K562 (cell line): Measurements from ENCODE around the gene BAIAP2. TPM values are rescaled to one million over a fixed set of nuclear protein-coding genes. Genes with fewer than 3 reads are reported as not detected.

Source experiments
- ATAC-seq: fragments of 200-7000 bp; cut with Tn5 transposase; 3 replicates; pipeline ENCODE4 v1.9.1; 2020; ENCODE audit warnings: moderate library complexity
- BruUV-seq: library from RNA; stranded (reverse); fragments of 400-500 nt; replicated peaks from 2 replicates; lab custom pipeline; 2021; lab: Mats Ljungman, UMichigan
- CTCF ChIA-PET: fragments of 300-600 bp; formaldehyde crosslinking; extraction: SDS; loops from one replicate; lab custom pipeline; 2021; ENCODE audit warnings: low intra/inter-chr PET ratio; lab: Yijun Ruan, JAX
- POLR2A ChIA-PET: fragments of 300-600, 350-650 bp; sonication (Branson Sonifier 250); formaldehyde crosslinking; extraction: SDS; loops from one replicate; lab custom pipeline; 2021; ENCODE audit warnings: antibody characterized with exemption, inconsistent platforms; lab: Yijun Ruan, JAX
- DNase-seq, 4 experiments: peaks; one replicate each; pipeline versions ENCODE4 v3.0.0 to v3.0.0-alpha.2; 2011 to 2018; ENCODE audit warnings: low spot score in 3 of 4, mixed read lengths in 3 of 4; ENCODE audit errors: extremely low read depth in 1 of 4
- FAIRE-seq: peaks from 2 replicates; lab custom pipeline; 2011; peaks lifted over from hg19 to GRCh38; lab: Jason Lieb, UNC
- H2AFZ ChIP-seq: 2 replicates; pipeline ENCODE4 v1.6.0; 2011; ENCODE audit warnings: low read depth, low read length, control low read depth, inconsistent platforms
- H3K27ac ChIP-seq: fragments of 200-600 bp; 3 replicates; pipeline ENCODE4 v1.8.0; 2011; ENCODE audit warnings: low read depth, mild to moderate bottlenecking, control low read depth, inconsistent platforms, low read length, moderate library complexity, mixed read lengths; ENCODE audit errors: extremely low read depth
- H3K27me3 ChIP-seq, 2 experiments: fragments of 300-600 bp in 1 of 2; 2 replicates in 1 of 2; 3 replicates in 1 of 2; pipeline versions ENCODE4 v1.6.0 to v1.8.0; 2011; ENCODE audit warnings: inconsistent platforms in 2 of 2, low read length in 2 of 2, mild to moderate bottlenecking in 1 of 2, mixed read lengths in 1 of 2, moderate library complexity in 1 of 2; ENCODE audit not compliant: control insufficient read depth in 2 of 2, insufficient read depth in 2 of 2
- H3K36me3 ChIP-seq: fragments of 300-600 bp; 3 replicates; pipeline ENCODE4 v1.8.0; 2011; ENCODE audit warnings: mild to moderate bottlenecking, low read length, inconsistent platforms; ENCODE audit not compliant: control insufficient read depth, insufficient read depth
- H3K4me1 ChIP-seq, 2 experiments: fragments of 200-600 bp in 1 of 2; replicated peaks in 1 of 2; 2 replicates in 1 of 2; 3 replicates in 1 of 2; pipeline versions ENCODE4 v1.5.1 to v1.8.0; 2011; ENCODE audit warnings: inconsistent platforms in 2 of 2, low read length in 2 of 2, mild to moderate bottlenecking in 1 of 2, mixed read lengths in 1 of 2, moderate library complexity in 1 of 2; ENCODE audit not compliant: control insufficient read depth in 2 of 2, insufficient read depth in 2 of 2
- H3K4me2 ChIP-seq: 2 replicates; pipeline ENCODE4 v1.6.1; 2011; ENCODE audit warnings: low read length, control low read depth, inconsistent platforms, mixed read lengths; ENCODE audit not compliant: insufficient read depth
- H3K4me3 ChIP-seq: fragments of 200-600 bp; sonication (generic), shearing (Covaris generic); 2 replicates; pipeline ENCODE4 v1.5.1; 2016; ENCODE audit warnings: control low read depth, inconsistent platforms
- H3K79me2 ChIP-seq: fragments of 200-600 bp; 3 replicates; pipeline ENCODE4 v1.8.0; 2011; ENCODE audit warnings: low read length, inconsistent platforms; ENCODE audit not compliant: control insufficient read depth, insufficient read depth
- H3K9ac ChIP-seq, 2 experiments: 2 replicates each; pipeline versions ENCODE4 v1.6.0 to v1.6.1; 2011; ENCODE audit warnings: low read depth in 2 of 2, low read length in 2 of 2, control low read depth in 1 of 2, inconsistent platforms in 1 of 2, mild to moderate bottlenecking in 1 of 2, mixed read lengths in 1 of 2; ENCODE audit not compliant: insufficient read depth in 1 of 2
- H3K9me1 ChIP-seq: one replicate; pipeline ENCODE4 v1.6.0; 2011; ENCODE audit warnings: inconsistent platforms, mild to moderate bottlenecking, low read length, moderate library complexity; ENCODE audit not compliant: control insufficient read depth, insufficient read depth
- H3K9me3 ChIP-seq: replicated peaks from 2 replicates; pipeline ENCODE4 v1.5.1; 2011; ENCODE audit warnings: low read depth, low read length, inconsistent platforms; ENCODE audit not compliant: control insufficient read depth, insufficient read depth
- H4K20me1 ChIP-seq: replicated peaks from 2 replicates; pipeline ENCODE4 v1.6.1; 2011; ENCODE audit warnings: low read length, inconsistent platforms, mixed read lengths; ENCODE audit not compliant: control insufficient read depth, insufficient read depth
- NONO ChIP-seq, 2 experiments: fragments of 200-400 bp in 1 of 2; fragments of 450-650 bp in 1 of 2; formaldehyde crosslinking in 1 of 2; IDR thresholded peaks; 2 replicates each; pipeline ENCODE4 v1.6.1; 2017; ENCODE audit warnings: low read depth in 2 of 2, mild to moderate bottlenecking in 2 of 2, moderate library complexity in 2 of 2, low read length in 1 of 2
- NR1H2 ChIP-seq: sonication (generic); formaldehyde crosslinking; IDR thresholded peaks from 2 replicates; pipeline ENCODE4 v1.4.0; 2020; ENCODE audit warnings: mild to moderate bottlenecking, missing genetic modification reagents
- ZKSCAN8 ChIP-seq: fragments of 200-800 bp; sonication (Bioruptor generic); IDR thresholded peaks from 2 replicates; pipeline ENCODE4 v1.6.1; 2016; ENCODE audit warnings: missing genetic modification characterization, missing compliant biosample characterization
- WGBS: fragments of 100-300 bp; shearing (Covaris generic); methylation state at CpG from one replicate; pipeline ENCODE4 v1.1.6; 2016; ENCODE audit warnings: low coverage, mixed read lengths; ENCODE audit not compliant: insufficient coverage; ENCODE audit errors: missing lambda C conversion rate; 5-methylcytosine and 5-hydroxymethylcytosine counted together
- in situ Hi-C: fragments of 300-500 bp; cut with MboI; formaldehyde crosslinking; loops from 4 replicates; pipeline ENCODE4 v1.15.0; 2018; ENCODE audit warnings: inconsistent platforms, mixed read lengths
- intact Hi-C: fragments of 100-400 bp; cut with micrococcal nuclease; formaldehyde crosslinking; loops from 2 replicates; pipeline ENCODE4 v1.14.2; 2022
- polyA plus RNA-seq, 8 experiments: library from polyadenylated mRNA; depleted of rRNA in 4 of 8; stranded (reverse) in 5 of 8; unstranded in 3 of 8; fragments of >200 nt; fragmentation: Nextera tagmentation in 2 of 8; fragmentation: Illumina TruSeq in 1 of 8; extraction: Ambion mirVana in 2 of 8; extraction: Trizol in 1 of 8; gene quantifications; 2 replicates each; pipeline versions ENCODE4 v1.2.1 to v1.2.3, GENCODE V29; 2011 to 2014; ENCODE audit warnings: inconsistent platforms in 1 of 8, missing spikeins in 1 of 8
- total RNA-seq, 7 experiments: library from RNA; depleted of rRNA in 6 of 7; stranded (reverse); fragments of >200 nt in 6 of 7; fragmentation: Illumina TruSeq in 2 of 7; extraction: Trizol in 2 of 7; gene quantifications; 2 replicates each; pipeline versions ENCODE4 v1.2.1 to v1.2.3, GENCODE V29; 2011 to 2021; ENCODE audit warnings: low replicate concordance in 1 of 7
- TF ChIP-seq, protein P1 (sequence below): IDR thresholded peaks from 2 replicates; pipeline ENCODE4 v1.6.1; 2016; ENCODE audit warnings: missing genetic modification characterization, missing compliant biosample characterization

The BAIAP2 gene
- total and polyA plus RNA-seq, 9 of the 15 experiments (the other 6 are each of a cell fraction or from before 2014, with no cell fraction given), result 2.3 to 51.6 (median 18.4) TPM

DNA sequence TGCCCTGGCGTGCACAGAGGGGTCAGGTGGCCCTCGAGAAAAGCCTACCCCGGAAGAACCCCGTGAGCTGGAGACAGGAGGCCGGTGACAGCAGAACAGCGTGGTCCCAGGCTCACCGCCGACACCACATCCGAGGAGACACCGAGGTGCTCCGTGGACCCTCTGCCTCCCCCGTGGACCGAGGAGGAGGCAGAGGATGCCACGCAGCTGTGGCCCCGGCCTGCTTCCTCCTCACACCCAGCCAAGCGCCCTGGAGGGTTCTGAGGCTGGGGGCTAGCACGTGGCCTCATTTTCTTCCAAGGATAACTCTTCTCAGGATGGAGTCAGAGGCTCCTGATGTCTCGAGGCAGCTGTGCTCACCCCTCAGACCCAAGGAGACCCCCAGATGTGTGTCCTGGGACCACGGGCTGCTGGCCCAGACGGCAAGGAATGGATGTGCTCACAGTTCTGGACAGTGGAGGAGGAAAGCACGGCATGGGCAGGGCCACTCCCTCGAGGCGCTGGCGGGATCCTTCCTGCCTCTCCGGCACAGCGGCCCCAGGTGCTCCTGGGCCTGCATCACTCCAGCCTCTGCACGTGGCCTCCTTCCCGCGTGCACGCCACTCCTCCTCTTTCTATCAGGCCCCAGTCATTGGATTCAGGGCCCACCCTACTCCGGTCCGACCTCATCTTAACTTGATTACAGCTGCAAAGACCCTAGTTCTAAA lies 125.9 kb downstream of the BAIAP2 start (continued):
- TF ChIP-seq, protein P1, sequence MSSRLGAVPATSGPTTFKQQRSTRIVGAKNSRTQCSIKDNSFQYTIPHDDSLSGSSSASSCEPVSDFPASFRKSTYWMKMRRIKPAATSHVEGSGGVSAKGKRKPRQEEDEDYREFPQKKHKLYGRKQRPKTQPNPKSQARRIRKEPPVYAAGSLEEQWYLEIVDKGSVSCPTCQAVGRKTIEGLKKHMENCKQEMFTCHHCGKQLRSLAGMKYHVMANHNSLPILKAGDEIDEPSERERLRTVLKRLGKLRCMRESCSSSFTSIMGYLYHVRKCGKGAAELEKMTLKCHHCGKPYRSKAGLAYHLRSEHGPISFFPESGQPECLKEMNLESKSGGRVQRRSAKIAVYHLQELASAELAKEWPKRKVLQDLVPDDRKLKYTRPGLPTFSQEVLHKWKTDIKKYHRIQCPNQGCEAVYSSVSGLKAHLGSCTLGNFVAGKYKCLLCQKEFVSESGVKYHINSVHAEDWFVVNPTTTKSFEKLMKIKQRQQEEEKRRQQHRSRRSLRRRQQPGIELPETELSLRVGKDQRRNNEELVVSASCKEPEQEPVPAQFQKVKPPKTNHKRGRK (tag), result no peak

DNA sequence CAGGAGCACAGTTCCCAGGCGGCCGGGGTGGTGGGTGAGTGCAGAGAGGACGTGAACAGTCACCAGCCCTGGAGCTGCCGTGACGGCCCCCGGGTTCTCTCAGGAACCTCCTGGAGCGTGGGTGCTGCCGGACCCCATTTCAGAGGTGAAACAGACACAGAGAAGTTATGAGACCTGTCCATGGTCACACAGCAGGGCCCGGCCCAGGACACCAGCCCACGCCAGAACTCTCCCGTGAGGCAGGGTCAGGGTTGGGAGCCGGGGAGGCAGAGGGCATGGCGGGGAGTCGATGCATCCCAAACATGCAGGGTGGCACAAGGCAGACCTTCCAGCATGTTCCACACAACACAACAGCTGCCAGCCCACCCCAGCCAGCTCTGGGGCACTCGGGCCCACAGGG lies 126.6 kb downstream of the BAIAP2 start:
- 32% methylated on average over 15 of the region's 15 CpGs for WGBS
- Histone ChIP-seq H3K9me1 (no peaks in the 10 kb centered on the region), H3K79me2 (no peaks in the 10 kb centered on the region), H3K36me3 (no peaks in the 10 kb centered on the region), H3K4me3 (no peak overlapping the region)
- CTCF ChIA-PET, result no interaction called here
- DNase-seq (no peak), FAIRE-seq (no peak), ATAC-seq (no peak)
- POLR2A ChIA-PET, result no interaction called here
- intact Hi-C loops, result no loop called here
- TF ChIP-seq NR1H2 (no peak), ZKSCAN8 (no peak), NONO (IDR thresholded peaks at IDR 0.05; ENCODE audit: low read depth in 2 of 2, low read length in 1 of 2) (no peak)
- TF ChIP-seq, all 486 proteins: peak for 0
- Histone ChIP-seq H2AFZ (no peak overlapping the region), H4K20me1 (no peaks in the 10 kb centered on the region; the same call in 1 of the 2 replicates), H3K9ac (no peak overlapping the region), H3K9me3 (no peaks in the 10 kb centered on the region), H3K27ac (no peak overlapping the region), H3K4me1 (peaks cover 0 to 88% of the 10 kb centered on the region in 2 experiments; a peak in 2 of 5 replicates), H3K4me2 (no peak overlapping the region), H3K27me3 (peaks cover 44 to 90% of the 10 kb centered on the region in 2 experiments; a peak in 4 of 5 replicates)
- BruUV-seq, result no TSS peak
- in situ Hi-C loops, result no loop called here
